GM18951 (cell line): Measurements from ENCODE around the gene GALNT13.

Experiments
- POLR2A ChIP-seq: IDR thresholded peaks from 4 replicates; pipeline ENCODE4 v1.6.1; 2011; ENCODE audit warnings: mild to moderate bottlenecking; ENCODE audit not compliant: insufficient read length, insufficient read depth; ENCODE audit errors: extremely low read depth
- in situ Hi-C: fragments of 300-500 bp; cut with MboI; formaldehyde crosslinking; loops from one replicate; pipeline ENCODE4 v1.12.0; 2022; ENCODE audit warnings: low sequenced_read_pairs, mixed read lengths, inconsistent platforms; ENCODE audit not compliant: unreplicated experiment

GALNT13 gene

DNA sequence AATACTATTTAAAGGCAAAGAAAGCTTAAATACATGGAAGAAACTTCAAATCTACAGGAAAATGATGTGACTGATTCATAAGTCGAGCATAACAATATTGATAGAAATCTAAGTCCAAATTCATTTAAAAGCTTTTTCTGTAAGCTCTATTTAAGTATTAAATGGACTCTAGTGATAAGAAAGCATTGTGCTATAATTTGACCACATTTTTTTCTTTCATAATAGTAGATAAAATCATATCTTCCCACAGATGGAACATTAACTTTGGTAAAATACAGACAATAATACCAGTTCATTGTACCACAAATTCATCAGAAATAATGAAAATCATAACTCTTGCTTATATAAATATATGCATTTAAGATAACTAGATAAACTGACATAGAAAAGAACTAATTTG, 366.5 kb downstream of the GALNT13 start:
- in situ Hi-C loops: no loop called here
- TF ChIP-seq POLR2A: no peak

DNA sequence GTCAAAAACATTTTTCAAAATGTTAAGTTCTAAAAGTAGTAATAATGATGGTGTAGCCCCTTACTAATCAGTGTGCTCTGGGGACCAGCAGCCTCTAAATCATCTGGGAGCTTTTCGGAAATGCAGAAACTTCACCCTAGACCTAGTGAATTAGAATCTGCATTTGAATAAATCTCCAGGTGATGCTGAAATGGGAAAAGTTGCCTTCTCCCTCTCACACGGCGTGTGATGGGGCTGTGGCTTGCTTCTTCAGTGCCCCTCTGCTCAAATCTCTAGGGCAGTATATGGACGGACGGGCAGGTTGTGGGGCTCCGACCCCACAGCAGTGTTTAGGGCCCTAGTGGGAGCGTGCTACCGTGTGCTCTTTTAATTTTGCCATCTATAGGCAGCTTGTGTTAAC, 368.6 kb downstream of the GALNT13 start:
- no peak for TF ChIP-seq POLR2A
- in situ Hi-C loops: no loop called here

DNA sequence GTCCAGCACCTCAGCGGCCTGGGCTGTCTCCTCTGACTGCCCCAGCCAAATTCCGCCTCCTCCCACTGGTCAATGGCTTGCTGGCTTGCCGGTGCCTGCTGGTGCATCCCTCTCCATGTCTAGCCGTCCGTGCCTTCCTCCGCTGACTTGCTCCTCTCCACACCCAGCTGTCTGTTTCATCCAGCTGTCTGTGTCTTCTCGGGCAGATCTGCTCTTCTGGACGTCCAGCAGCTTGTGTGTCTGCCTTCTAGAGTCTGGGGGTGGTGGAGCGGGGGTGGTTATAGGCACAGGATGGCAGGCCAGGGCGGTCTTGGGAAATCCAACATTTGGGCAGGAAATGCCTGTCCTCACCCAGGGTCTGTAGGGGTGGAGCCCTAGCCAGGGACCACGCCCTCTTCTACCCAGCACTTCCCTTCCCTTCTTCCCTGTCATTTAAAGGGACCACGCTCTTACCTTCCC, 369.2 kb downstream of the GALNT13 start:
- in situ Hi-C loops: no loop called here
- TF ChIP-seq POLR2A: no peak

DNA sequence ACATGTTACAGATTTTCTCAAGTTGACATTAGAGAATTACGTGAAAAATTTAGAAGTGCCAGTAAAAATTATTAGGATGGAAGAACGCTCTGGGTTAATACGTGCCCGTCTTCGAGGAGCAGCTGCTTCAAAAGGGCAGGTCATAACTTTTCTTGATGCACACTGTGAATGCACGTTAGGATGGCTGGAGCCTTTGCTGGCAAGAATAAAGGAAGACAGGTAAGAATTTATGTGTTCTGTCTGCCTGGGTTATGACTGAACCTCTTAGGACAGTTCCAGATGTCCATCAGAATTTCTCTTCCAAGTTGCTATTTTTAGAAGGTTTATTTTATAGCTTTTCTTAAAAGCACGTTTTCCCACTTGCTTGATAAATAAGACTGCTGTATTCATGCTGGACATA, 371.0 kb downstream of the GALNT13 start:
- TF ChIP-seq POLR2A: no peak
- in situ Hi-C loops: no loop called here

DNA sequence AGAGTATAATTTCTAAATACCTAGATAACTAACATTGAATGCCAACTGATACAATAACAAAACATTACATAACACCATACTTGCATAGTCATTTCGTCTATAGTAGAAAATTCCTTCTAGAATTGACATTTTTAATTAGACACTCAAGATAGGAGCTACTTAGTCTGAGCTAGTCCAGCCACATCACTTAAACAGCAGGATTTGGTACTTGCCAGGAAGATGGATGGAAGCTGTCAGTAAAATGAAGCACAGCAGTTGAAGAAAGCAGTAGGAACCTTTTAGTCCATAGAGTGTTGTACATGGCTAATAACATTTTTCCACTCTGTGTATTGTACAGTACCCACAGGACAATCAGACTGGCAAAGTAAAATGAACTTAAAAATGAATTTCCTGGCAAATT, 372.0 kb downstream of the GALNT13 start:
- in situ Hi-C loops: no loop called here
- TF ChIP-seq POLR2A: no peak

DNA sequence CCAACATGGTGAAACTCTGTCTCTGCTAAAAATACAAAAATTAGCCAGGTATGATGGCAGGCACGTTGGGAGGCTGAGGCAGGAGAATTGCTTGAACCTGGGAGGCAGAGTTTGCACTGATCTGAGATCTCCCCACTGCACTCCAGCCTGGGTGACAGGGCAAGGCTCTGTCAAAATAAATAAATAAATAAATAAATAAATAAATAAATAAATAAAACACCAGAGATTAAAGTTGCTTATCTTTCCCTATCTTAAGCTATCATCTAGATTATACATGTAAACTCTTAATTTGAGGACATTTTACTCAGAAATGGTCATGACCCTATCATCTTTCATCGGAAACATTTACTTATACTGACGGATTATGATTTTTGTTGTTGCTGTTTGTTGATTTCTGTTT, 373.2 kb downstream of the GALNT13 start:
- TF ChIP-seq POLR2A: no peak
- in situ Hi-C loops: no loop called here

DNA sequence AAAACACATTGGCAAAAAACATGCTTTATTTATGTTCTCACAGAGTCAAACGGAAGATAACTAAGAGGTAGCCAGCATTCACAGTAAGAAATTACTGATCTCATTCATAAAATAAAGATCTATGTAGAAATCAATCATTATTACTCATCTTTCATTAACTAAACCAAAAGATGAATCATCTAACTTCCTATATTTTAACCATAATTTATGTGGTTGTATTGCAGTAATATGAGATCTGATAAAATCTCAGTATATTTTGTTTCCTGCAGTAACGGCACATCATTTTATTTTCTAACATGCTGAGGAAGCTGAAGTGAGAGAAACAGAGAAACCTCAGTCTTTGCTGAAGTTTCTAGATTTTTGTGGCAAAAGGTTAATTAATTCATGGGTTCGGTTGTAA, 375.8 kb downstream of the GALNT13 start:
- TF ChIP-seq POLR2A: no peak
- in situ Hi-C loops: no loop called here

DNA sequence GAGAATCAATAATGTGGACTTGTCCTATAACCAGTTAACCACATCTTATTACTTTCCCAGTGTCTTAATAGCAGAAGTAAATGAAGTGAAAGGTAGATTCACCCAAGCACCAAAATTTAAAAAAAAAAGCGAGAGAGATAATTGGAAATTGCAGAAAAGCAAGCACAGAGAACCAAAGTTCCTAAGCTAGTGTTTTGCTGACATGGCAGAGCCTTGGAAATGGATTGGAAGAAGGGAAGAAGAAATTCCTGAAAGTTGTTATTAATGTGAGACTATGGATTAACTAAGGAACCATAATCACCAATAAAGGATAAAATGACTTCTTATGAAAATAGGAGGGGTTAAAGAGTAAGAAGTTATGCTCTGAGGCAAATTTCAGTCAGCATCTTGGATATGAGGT, 384.4 kb downstream of the GALNT13 start:
- in situ Hi-C loops: no loop called here
- TF ChIP-seq POLR2A: no peak

DNA sequence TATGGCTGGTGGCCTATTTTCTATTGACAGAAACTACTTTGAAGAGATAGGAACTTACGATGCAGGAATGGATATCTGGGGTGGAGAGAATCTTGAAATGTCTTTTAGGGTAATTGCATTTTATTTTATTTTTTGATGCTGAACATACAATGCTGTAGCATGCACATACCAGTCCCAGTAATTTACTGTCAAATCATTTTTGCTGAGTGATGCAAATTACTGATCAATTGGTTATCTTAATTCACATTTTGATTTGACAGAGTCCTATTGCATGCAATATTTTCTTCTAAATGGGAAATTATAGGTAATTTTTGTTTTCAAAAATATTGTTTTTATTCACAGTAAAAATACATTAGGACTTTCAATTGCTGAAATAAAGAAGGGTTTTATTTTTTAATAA, 387.3 kb downstream of the GALNT13 start:
- in situ Hi-C loops: no loop called here
- no peak for TF ChIP-seq POLR2A

DNA sequence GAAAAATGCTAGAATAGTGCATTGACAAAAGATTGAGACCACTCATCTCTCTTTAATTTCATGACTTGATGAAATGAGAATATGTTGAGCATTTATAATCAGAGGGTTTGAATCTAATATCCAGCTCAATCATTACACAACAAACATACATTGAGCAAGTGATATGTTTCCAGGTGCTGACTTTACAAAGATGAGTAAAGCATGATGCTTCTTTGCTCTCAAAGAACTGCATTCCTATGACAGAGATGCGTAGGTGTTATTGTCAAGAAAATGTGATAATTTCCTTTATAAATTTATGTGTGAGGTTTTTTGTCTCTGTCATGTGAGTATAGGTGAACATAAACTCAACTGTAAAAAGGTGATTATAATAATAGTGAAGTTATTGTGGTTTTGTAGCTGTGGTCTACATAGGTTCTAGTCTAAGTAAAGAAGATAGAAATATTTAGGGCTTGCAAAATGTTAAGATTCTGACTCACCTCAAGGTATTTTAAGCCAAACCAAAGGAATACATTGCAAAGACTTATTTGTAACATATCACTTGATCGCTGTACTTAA, 389.8 kb downstream of the GALNT13 start:
- in situ Hi-C loops: no loop called here
- TF ChIP-seq POLR2A: no peak

DNA sequence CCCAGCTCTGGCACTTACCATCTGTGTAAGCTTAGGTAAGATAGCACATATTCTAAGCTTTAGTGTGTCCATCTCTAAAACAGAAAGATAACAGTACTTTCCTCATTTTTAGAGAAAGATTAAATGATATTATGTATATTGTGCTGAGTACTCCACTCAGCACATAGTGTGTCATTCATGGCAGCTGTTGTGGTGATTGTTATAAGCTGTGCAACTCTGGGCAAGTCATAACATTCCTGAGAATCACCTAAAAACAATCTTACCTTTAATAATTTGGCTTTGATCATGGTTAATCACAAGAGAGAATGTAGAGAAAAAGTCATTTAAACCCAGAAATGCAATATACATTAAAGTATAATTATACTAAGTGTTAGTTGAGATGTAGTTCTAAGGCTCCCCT, 391.5 kb downstream of the GALNT13 start:
- no peak for TF ChIP-seq POLR2A
- in situ Hi-C loops: no loop called here

DNA sequence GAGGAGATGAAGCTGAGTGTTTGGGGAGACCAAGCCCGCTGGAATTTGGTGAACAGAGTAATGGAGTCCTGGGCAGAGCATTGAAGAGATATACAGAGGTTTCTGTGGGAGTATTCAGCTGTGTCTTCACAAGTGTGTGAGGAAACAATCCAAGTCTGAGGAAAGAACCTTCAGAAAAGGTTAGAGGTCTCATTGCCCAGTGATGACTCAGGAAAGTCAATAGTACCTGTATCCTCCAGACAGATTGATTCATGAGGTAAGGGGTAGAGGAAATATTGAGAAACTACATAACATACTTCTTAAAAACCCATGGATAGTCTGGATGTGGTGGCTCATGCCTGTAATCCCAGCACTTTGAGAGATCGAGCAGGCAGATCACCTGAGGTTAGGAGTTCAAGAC, 392.3 kb downstream of the GALNT13 start:
- TF ChIP-seq POLR2A: no peak
- in situ Hi-C loops: no loop called here

DNA sequence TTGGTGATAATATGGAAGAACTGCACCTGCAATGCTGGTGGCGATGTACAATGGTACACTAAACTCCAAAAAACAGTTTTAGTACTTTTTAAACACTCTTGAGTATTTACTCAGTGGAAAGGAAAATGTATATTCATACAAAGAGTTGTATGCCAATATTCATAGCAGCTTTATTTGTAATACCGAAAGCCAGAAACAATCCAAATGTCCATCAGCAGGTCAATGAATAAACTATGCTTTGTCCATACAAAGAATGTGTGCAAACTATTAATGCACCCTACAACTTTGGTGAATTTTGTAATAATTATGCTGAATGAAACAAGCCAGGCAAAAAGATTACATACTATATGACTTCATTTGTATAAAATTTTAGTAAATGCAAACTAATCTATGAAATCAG, 396.3 kb downstream of the GALNT13 start:
- in situ Hi-C loops: no loop called here
- TF ChIP-seq POLR2A: no peak

DNA sequence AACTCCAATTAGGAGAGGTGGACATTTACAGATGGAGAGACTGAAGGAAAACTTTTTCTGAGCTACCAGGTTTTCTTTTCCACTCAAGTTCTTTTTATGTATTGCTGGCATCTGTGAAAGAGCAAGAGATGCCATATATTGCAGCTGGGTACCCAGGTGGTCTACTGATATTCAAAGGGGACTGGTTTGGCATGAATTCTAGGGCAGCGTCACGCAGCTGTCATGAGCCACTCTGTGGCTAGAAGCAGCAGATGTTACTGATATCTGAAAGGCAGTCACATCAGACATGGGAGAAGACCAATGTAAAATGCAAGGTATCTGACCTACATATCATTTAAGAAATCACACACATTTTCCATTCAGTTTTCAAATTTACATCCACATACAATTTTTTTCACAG, 408.8 kb downstream of the GALNT13 start:
- in situ Hi-C loops: no loop called here
- no peak for TF ChIP-seq POLR2A

DNA sequence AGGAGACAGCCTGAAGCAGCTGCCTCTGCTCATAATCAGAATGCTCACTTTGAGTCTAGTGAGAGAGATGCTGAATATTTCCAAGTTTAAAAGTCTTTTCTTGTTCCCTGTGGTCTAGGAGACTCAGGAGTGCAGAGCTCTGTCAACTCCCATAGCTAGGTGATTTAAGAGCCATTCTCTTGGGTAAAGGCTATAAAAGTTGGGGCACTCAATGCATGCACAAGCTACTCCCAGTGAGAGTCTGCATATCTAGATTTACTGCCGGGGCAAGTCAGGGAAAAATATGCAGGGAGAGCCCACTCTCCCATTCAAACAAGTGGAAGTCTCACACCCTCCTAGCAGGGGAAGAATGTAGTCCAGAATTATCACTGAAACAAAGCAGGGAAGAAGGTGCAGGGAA, 418.1 kb downstream of the GALNT13 start:
- no peak for TF ChIP-seq POLR2A
- in situ Hi-C loops: no loop called here
